ENCODE measurements around the gene UNKL.

Gene UNKL

GRCh38 chr16:1398351-1398750, 16.2 kb downstream of the UNKL start:
- no peak for DNase-seq

- DNase-seq = no peak
These were observed 16.7 kb downstream of the UNKL start for GRCh38 chr16:1397779-1398178.

GRCh38 chr16:1395444-1396031, 19.0 kb downstream of the UNKL start:
- no peak for DNase-seq

DNA sequence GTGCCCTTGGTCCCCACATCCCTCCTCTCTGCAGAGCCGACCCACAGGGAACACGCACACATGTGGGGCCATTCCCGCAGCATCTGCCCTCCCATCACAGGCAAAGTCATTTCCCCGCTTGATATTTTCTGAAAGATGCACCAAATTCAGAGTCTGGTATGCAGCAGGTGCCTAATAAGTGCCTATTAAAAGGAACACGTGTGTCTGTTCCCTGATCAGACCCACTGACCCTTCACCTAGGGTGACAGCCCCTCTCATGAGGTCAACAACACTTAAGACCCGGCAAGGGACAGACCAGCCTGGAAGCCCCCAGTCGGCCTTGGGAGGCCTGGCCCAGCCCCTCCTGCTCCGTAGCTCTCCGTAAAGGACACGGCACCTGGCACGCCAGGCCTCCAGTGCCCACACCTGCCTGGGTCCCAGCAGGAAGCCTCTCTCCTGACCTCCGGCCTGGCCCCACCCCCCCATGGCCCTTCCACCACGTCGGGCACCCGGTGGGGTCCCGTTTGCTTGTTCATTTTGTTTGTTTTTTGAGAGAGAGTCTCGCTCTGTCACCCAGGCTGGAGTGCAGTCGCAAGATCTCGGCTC, 20.0 kb downstream of the UNKL start:
- no peak for DNase-seq

DNA sequence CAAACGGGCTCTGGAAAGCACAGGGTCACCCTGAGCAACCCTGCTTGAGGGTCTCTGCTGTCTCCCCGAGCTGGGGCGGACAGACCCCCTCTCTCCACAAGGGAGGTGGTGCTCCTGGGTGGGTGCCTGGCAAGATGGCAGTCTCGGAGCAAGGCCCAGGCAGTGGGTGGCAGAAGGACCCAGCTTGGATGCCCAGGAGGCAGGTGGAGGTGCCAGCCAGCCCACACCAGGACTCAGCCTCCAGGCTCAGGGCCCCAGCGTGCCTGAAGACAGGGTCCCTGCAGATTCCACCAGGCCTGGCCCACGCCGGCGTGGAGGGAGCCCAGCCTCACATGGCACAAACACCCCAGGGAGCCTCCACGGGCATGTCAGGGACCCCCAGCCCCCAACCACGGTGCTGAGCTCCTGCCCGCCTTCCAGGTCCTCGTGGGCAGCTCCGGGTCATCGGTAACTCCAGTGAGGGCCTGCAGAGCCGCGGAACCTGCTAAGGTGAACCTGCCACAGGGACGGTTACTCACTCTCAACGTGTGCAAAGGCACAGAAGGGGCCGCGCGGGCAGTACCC, 20.8 kb downstream of the UNKL start:
- no peak for DNase-seq

DNA sequence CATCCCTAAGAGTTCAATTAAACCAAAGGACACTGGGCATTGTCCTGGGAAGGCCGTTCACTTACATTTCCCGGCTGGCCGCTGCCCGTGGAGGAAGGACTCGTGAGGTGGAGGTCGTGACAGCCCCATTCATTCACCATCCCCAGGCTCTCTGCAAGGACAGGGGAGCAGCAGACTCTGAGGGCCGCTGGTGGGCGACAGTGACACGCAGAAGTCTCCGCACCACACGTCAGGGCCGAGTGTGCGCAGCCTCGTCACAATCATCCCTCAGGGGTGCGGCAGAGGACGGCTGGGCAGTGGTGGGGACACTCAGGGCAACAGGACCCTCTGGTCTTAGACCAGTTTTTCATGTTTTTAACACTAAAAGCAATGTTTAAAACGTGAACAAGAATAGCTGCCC, 21.7 kb downstream of the UNKL start:
- DNase-seq = no peak

- no peak for DNase-seq
These were observed 24.2 kb downstream of the UNKL start for GRCh38 chr16:1390239-1390779.

GRCh38 chr16:1389762-1390161, 24.7 kb downstream of the UNKL start:
- DNase-seq = no peak

- no peak for DNase-seq
These were observed 27.2 kb downstream of the UNKL start for GRCh38 chr16:1387331-1387730.

- no peak for DNase-seq
These were observed 29.3 kb downstream of the UNKL start for GRCh38 chr16:1385232-1385631.

DNA sequence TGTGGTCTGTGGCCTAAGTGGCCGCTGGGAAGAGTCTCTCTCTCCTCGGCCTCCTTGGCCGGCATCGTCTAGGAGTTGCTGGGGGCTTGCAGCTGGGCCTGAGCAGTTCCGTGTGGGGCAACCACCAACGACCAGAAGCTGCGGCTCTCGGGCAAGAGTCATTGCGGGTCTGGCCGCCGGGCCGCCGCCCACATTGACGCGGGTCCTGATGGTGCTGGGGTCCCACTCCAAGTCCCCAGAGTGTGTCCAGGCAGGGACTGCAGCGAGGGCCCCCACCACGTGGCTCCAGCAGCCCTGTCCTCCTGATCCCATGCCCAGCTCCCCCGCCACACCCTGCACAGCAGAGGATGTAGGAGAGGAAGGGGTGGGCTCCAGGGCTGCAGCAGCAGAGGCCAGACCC, 30.9 kb downstream of the UNKL start:
- no peak for DNase-seq

DNA sequence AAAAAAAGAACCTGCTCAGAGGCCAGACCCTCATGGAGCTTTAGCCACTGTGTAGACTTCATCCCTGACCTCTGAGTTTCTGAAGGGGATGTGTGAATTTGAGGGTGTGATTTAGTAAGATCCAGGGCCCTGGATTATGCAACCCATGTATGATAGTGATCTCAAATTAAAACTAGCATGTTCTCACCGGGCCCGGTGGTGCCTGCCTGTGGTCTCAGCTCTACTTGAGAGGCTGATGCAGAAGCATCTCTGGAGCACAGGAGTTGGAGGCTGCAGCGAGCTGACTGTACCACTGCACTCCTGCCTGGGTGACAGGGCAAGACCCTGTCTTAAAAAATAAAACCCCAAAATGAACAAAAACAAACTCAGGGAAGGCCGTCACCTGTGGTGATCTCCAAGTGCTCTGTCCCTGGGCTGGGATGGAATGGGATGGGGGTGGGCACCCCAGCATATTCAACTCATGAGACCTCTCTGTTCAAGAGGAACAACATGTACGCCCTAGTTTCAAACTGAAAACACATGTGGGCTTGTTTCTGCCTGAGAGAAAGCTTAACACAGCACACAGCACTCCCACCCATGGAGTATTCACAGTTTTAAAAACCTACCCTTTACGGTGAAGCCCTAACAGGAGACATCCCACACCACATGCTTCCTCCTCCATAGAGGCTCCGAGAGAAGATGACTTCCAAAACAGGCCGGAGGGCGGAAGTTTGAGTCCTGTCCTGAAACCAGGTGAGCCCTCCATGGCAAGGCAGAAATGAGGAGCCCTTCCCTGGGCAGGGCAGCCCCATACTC, 32.7 kb downstream of the UNKL start:
- no peak for DNase-seq

- no peak for DNase-seq
These were observed 34.3 kb downstream of the UNKL start for GRCh38 chr16:1380195-1380594.

DNA sequence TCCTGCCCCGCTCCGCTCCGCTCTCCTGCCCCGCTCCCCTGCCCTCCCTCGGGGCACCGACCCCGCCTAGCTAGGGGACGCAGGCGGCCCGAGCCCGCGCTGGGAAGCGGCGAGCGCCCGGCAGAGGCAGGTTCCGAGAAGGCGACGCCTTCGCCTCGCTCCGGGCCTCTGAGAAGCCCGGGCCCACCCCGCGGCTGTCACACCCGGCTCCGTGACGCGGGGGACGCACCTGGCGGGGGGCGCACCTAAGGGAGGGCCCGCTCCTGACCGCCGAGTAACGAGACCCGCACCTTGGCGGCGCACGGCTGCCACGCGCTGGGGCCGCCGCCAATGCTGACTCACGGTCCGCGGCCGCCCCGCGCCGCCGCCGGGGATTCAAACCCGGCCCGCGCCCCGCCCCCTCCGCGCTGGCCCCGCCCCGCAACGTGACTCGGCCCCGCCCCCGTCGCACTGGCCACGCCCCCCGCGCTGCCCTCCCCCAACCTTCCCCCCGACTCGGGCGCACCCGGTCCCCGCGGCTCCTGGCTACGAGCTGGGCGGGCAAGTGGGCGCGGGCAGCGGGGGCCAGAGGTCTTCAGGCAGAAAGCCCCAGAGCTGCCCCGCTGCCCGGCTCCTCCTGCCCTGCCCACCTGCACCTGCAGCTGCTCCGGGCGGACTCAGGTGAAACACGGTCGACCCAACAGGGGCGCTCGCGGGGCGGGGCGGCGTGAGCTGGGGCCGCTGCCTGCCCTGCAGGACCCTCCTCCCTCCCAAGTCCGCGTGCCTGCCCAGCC, 35.0 kb downstream of the UNKL start:
- DNase-seq = peak; percentile 75

DNA sequence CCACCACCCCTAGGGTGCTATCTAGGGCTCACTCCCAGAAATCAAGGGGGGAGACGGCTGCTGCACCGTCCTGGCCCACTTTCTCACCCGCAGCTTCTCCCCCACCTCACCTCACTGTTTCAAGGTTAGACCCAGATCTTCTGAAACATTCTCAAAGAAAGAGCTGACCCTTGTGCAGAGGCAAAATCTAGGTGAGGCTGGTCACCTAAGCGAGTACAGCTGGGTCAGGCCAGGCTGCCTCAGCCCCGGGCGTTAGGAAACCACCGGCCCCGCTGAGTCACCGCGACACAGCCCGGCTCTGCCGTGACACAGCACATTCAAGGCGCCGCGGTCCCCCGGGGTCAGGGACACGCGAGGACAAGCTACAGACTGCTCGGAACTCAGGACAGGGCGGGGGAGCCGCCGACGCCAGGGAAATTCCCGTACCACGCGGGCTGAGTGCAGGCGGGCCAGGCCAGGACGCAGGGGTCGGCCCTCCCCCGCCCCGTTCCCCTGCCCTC, 35.6 kb downstream of the UNKL start:
- DNase-seq = peak; percentile 51

GRCh38 chr16:1378087-1378803, 36.3 kb downstream of the UNKL start:
- no peak for DNase-seq

GRCh38 chr16:1377406-1378010, 37.0 kb downstream of the UNKL start:
- DNase-seq = no peak

DNA sequence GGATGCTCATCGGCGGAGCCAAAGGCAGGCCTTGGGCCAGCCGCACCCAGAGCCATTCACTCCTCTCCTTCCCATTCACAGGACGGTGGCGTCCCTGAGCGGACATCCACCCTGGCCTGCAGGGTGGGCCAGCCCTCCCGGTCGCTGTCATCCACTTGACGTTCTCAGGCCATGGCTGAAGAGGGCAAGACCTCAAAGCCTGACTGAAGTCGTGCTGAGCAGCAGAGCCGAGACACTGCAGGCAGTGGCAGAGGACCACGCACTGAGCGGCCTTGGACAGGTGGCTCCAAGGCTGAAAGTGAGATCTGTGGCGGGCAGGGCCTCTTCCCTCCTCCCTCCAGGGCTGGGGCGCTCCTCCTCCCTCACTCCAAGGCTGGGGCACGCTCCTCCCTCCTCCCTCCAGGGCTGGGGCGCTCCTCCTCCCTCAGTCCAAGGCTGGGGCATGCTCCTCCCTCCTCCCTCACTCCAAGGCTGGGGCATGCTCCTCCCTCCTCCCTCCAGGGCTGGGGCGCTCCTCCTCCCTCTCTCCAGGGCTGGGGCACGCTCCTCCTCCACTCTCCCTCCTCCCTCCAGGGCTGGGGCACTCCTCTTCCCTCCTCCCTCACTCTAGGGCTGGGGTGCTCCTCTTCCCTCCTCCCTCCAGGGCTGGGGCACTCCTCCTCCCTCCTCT, 38.6 kb downstream of the UNKL start:
- no peak for DNase-seq

DNA sequence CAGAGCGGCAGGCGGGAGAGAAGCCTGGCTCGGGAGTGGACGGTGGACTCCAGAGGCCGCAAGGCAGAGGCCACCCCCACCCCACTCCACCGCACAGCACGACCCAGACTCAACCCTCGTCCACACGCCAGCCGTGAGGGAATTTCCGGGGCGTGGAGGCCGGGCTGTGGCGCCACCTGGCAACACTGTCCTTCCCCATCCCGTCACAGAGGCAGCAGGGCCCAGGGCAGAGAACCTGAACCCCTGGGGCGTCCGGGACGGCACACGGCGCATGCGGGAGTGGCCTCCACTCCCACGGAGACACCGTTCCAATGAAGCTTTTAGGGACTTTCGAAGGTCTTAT, 39.2 kb downstream of the UNKL start:
- no peak for DNase-seq

DNA sequence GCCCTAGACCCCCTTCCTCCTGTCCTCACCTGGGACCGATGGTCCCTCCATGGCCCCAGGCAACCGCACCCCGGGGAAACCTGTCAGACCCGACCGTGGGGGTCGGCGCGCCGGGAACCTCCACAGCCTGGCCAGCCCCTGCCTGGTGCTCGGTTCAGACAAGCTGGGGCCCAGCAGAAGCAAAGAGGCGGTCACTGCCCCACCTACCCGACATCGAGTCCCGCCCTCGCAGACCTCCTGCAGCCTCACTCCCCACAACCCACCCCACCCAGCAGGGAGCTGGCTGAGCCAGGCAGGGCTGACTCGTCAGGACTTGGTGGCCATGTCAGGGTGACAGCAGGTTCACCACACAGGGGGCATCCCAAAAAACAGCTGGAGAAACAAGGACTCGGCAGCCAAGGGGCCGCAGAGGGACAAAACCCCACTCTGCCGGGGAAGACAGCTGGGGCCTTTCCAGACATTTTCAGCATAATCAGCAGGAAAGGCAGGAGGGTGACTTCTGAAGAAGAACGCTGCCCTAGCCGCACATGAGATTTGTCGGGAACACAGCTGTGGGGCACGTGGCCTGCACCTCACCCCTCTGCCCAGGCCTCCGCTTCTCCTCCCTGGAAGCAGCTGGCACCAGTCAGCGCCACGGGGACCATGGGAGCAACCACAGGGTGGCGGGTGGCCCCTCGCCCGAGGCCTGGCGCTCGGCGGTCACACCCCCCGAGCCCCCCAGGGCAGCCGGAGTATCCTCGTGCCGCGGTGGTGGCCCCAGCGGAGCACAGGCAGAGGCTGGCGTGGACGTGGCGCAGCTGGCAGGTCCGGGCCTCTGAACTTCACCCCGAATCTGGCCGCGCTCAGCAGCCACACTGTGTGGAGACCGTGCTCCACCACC, 39.8 kb downstream of the UNKL start:
- DNase-seq = no peak
